Smooth muscle cell (in vitro differentiated cells): Measurements from ENCODE around the gene STX2. TPM values are rescaled to one million over a fixed set of nuclear protein-coding genes. Genes with fewer than 3 reads are reported as not detected.

Experiments
- DNase-seq: peaks from one replicate; lab custom pipeline; 2025; ENCODE audit not compliant: unreplicated experiment; lab: John Stamatoyannopoulos, UW
- H2AFZ ChIP-seq: fragments of 200-600 bp; sonication (generic); 2 replicates; pipeline ENCODE4 v1.6.0; 2016; ENCODE audit warnings: antibody characterized with exemption, low read depth, mild to moderate bottlenecking
- H3F3A ChIP-seq: fragments of 200-600 bp; sonication (generic); 2 replicates; pipeline ENCODE4 v1.6.0; 2017; ENCODE audit warnings: antibody characterized with exemption, low read depth
- H3K27ac ChIP-seq: fragments of 200-600 bp; sonication (generic); 2 replicates; pipeline ENCODE4 v1.5.1; 2016; ENCODE audit warnings: low read depth, mild to moderate bottlenecking
- H3K27me3 ChIP-seq: fragments of 200-600 bp; sonication (generic); 2 replicates; pipeline ENCODE4 v1.6.1; 2016; ENCODE audit warnings: low read depth, mild to moderate bottlenecking
- H3K36me3 ChIP-seq: fragments of 200-600 bp; sonication (generic); 2 replicates; pipeline ENCODE4 v1.5.1; 2016; ENCODE audit warnings: low read depth
- H3K4me1 ChIP-seq: fragments of 200-600 bp; sonication (generic); 2 replicates; pipeline ENCODE4 v1.5.1; 2016; ENCODE audit warnings: low read depth
- H3K4me2 ChIP-seq: fragments of 200-600 bp; sonication (generic); 2 replicates; pipeline ENCODE4 v1.6.0; 2016; ENCODE audit warnings: mild to moderate bottlenecking
- H3K4me3 ChIP-seq: fragments of 200-600 bp; sonication (generic); 2 replicates; pipeline ENCODE4 v1.5.1; 2016; ENCODE audit warnings: mild to moderate bottlenecking
- H3K79me2 ChIP-seq: fragments of 200-600 bp; sonication (generic); 2 replicates; pipeline ENCODE4 v1.6.0; 2016; ENCODE audit warnings: low read depth, mild to moderate bottlenecking
- H3K9ac ChIP-seq: fragments of 200-600 bp; sonication (generic); 2 replicates; pipeline ENCODE4 v1.6.0; 2016; ENCODE audit warnings: low read depth
- H3K9me3 ChIP-seq: fragments of 200-600 bp; sonication (generic); replicated peaks from 2 replicates; pipeline ENCODE4 v1.5.1; 2016; ENCODE audit warnings: low read depth
- H4K20me1 ChIP-seq: fragments of 200-600 bp; sonication (generic); 2 replicates; pipeline ENCODE4 v1.6.0; 2016; ENCODE audit warnings: low read depth
- CTCF ChIP-seq: fragments of 200-600 bp; sonication (generic); IDR thresholded peaks from 2 replicates; pipeline ENCODE4 v1.5.1; 2017; ENCODE audit warnings: borderline replicate concordance, mild to moderate bottlenecking, antibody characterized with exemption; ENCODE audit not compliant: insufficient read depth, poor library complexity, severe bottlenecking
- WGBS: methylation state at CpG from one replicate; pipeline ENCODE4 v1.1.7; 2016; ENCODE audit warnings: low lambda C conversion rate; 5-methylcytosine and 5-hydroxymethylcytosine counted together
- polyA plus RNA-seq: library from polyadenylated mRNA; unstranded; fragments of >200 nt; fragmentation: Nextera tagmentation; extraction: Ambion mirVana; gene quantifications from 2 replicates; pipeline ENCODE4 v1.2.1, GENCODE V29; 2016
- small RNA-seq: library from RNA; depleted of rRNA; stranded (forward); fragments of <200 nt; gene quantifications from one replicate; pipeline ENCODE3, GENCODE V24; 2014
- total RNA-seq: library from RNA; depleted of rRNA; stranded (reverse); fragments of >200 nt; gene quantifications from 2 replicates; pipeline ENCODE4 v1.2.3, GENCODE V29; 2014

The STX2 gene
- total and polyA plus RNA-seq, 2 experiments from 2014 or later: 25.3 to 32.8 TPM

GRCh38 chr12:130742112-130742511 lies 96.9 kb downstream of the STX2 start:
- Histone ChIP-seq H3K36me3 (no peaks in the 10 kb centered on the region), H2AFZ (no peak overlapping the region), H3K9me3 (no peaks in the 10 kb centered on the region), H3K27ac (no peak overlapping the region), H3K4me2 (no peak overlapping the region), H3K4me1 (no peaks in the 10 kb centered on the region), H3F3A (no peaks in the 10 kb centered on the region), H3K9ac (no peak overlapping the region), H3K27me3 (peaks cover 7% of the 10 kb centered on the region), H4K20me1 (no peaks in the 10 kb centered on the region), H3K79me2 (no peaks in the 10 kb centered on the region), H3K4me3 (no peak overlapping the region)
- DNase-seq: no peak
- no peak for TF ChIP-seq CTCF
- WGBS: 91% methylated on average over 12 of the region's 12 CpGs

Small RNA genes within 50 kb of the gene (small RNA-seq; reads per million reads assigned to genes)
- not detected for gene RNU6-1077P

Other genes with a start within 250 kb of the STX2 start
- gene RIMBP2, start 123.0 kb downstream of the STX2 start, total RNA-seq: 0.13 and 2.3 TPM in 2 replicates
- 0.14 TPM in 1 of 2 replicates, not detected in the other for gene RIMBP2, start 123.0 kb downstream of the STX2 start, polyA plus RNA-seq
- gene RAN, start 32.8 kb upstream of the STX2 start, total RNA-seq: 332 and 367 TPM in 2 replicates
- 595 and 627 TPM in 2 replicates for gene RAN, start 32.8 kb upstream of the STX2 start, polyA plus RNA-seq
- 0.04 TPM in 1 of 2 replicates, not detected in the other for gene ADGRD1, start 114.7 kb upstream of the STX2 start, total RNA-seq
- 0.14 TPM in 1 of 2 replicates, not detected in the other for gene ADGRD1, start 114.7 kb upstream of the STX2 start, polyA plus RNA-seq